HG02763 (cell line): ENCODE data around the gene SRP9.
"Not testable (repeated sequence)": the region's sequence is repeated elsewhere in the genome, so short reads cannot be mapped to it uniquely, and the experiment has no call there.

Experiments
- ATAC-seq: cut with Tn5 transposase; IDR thresholded peaks from one replicate; pipeline ENCODE4 v1.9.1; 2021; ENCODE audit warnings: mild to moderate bottlenecking, moderate library complexity; ENCODE audit not compliant: unreplicated experiment

The SRP9 gene

DNA sequence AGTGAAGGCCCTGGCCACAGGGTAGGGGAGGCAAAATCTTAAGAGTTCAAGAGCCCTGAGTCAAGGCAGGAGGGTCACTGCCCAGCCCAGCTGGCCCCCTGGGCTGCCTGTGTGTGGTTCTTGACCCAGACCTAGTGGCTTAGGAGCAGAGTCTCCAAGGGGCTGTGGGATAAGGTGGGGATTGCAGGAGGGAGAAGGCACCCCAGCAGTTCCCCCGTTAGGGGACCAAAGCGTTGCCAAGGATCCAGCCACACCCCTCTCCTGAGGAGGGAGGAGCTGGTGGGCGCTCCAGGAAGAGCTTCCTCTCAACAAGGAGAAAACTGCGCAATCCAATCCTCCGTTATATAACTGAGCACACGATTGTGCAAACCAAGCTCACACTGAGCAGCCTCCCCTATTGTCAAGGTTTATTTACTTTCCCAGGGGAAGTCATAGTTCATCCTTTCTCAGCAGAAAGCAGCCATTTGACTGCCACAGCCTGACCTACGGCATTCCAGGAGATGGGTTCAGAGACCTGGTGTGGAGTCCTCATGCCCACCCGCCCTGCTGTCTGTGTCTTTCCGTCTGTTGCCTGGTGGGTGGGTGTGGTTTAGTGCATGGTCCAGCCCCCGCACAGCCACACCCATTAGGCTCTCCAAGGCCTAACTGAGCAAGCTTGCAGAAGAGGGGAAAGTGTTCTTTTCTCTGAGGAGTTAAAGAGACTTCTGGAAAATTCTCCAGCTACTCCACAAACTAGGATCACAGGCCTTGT is 35.8 kb downstream of the SRP9 start:
- ATAC-seq, result no peak

DNA sequence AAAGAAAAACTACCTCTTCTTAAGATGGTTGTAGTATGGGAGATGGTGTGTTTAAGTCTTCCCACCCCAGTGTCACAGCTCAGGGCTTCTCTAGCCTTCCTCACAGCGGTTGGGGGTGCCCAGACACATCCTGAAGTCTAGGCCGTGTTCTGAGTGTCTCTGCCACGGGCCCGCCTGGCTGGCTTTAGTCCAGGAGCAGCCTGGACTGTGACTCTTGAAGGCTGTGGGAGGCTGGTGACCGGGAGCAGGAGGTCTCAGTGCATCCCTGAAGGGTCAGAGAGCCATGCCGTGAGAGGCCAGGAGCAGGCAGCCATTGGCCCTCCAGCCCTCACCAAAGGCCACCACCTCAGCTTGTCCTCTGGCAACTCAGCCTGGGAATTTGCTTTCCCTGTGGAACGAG is 36.8 kb downstream of the SRP9 start:
- no peak for ATAC-seq

DNA sequence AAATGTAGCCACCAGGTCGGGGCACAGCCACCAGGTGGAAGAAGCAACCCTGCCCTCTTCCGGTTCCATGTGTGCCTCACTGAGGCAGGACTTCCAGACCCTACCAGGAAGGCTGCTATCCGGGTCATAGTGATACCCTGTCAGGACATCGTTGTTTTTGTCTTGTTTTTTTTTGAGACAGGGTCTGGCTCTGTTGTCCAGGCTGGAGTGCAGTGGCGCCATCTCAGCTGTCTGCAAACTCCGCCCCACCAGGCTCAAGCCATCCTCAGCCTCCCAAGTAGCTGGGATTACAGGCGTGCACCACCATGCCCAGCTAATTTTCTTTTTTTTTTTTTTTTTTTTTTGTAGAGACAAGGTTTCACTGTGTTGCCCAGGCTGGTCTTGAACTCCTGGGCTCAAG is 37.5 kb downstream of the SRP9 start:
- not testable (repeated sequence) for ATAC-seq

DNA sequence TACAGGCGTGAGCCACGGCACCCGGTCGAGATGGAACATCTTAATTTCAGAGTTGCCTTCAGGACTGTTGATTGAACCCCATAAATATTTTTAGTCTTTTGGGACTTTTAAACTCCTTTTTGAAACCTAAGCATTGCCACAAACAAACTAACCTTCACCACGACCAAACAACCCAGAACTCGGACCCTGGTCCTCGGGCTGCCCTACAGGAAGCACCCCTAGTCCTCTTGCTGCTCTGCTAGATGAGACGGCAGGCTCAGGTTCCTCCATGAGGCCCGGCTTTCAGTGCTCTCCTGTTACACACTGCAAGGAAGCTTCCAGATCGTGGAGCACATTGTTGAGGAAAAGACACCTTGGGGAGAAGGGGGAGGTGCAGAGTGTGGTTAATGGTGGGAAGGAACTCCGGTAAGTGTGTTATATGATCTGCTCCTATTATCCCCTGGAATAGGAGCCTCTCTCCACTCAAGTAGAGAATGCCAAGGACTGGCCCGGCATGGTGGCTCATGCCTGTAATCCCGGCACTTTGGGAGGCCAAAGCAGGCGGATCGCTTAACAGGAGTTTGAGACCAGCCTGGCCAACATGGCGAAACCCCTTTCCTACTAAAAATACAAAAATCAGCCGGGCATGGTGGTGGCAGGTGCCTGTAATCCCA is 38.0 kb downstream of the SRP9 start:
- no peak for ATAC-seq

DNA sequence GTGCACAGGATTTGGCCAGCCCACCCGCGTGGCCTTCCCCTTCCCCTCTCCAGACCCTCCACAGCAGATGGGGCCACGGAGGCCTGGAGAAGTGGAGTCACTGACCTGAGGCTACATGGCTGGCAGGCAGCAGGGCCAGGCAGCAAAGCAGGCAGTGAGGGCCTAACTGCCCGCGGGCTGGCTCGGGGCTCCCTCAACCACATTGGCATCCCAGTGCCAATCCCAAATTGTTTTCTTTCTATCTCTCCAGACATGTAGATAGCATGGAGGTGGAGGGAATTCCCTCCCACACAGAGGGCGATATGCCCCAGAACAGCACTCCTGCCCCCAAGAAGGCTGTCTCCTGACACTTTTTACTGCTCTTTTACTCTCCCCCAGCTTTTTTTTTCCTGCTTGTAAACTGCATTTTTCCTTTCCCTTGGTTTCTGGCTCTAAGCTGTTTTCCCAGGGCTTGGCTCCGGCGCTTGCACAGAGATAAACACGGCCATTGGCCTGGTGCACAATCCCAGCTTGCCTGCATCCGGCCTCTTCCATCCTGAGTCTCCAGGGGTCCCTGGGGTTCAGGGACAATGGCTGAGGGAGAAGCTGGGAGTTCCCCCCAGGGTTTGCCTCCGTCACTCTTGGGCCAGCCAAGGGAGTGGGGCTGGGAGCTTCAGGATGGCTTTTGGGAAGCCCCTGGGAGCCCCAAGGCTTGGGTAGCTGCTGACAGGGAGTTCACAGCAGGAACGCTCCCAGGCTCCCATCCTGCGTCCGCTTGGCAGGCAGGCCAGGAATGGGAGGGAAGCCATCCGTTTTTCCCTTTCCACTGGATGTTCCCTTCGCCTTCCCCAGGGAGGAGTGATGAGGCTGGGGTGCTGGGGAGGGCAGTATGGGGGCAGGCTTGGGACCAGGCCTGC is 39.3 kb downstream of the SRP9 start:
- ATAC-seq, result no peak

DNA sequence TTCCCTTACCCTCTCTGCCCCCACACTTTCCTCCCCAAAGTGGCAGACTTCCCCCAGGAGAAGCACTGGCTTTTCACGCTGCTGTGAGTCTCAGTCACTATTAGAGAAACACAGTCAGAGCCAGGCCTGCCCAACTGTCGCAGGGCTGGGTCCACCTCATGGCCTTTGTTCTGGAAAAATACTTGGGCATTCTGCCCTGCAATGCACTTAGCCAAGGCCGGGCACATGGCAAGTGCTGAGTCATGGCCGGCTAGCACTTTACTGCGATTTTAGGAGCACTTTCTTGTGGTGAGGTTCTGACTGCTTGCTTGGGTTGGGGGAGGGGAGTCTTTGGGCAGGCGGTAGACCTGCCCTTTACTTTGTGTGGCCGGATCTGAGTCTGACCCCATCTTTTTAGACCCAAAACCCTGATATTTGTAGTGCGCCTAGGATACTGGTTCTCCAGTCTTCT is 40.0 kb downstream of the SRP9 start:
- no peak for ATAC-seq

DNA sequence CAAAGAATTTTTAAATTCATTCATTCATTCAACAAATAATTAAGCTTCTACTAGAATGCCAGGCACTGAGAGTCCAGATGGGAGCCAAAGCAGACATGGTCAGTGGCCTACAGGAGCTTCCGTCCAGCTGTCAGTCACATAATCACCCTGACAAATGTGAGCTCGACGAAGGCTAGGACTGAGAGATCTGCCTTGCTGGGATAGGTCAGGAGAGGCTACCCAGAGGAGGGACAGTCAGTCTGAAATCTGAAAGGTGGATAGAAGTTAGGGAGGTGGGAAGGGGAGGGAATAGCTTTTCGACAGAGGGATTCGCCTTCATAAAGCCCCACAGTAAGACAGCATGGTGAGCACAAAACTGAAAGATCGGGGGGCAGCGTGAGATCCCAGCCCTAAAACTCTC is 40.6 kb downstream of the SRP9 start:
- no peak for ATAC-seq

DNA sequence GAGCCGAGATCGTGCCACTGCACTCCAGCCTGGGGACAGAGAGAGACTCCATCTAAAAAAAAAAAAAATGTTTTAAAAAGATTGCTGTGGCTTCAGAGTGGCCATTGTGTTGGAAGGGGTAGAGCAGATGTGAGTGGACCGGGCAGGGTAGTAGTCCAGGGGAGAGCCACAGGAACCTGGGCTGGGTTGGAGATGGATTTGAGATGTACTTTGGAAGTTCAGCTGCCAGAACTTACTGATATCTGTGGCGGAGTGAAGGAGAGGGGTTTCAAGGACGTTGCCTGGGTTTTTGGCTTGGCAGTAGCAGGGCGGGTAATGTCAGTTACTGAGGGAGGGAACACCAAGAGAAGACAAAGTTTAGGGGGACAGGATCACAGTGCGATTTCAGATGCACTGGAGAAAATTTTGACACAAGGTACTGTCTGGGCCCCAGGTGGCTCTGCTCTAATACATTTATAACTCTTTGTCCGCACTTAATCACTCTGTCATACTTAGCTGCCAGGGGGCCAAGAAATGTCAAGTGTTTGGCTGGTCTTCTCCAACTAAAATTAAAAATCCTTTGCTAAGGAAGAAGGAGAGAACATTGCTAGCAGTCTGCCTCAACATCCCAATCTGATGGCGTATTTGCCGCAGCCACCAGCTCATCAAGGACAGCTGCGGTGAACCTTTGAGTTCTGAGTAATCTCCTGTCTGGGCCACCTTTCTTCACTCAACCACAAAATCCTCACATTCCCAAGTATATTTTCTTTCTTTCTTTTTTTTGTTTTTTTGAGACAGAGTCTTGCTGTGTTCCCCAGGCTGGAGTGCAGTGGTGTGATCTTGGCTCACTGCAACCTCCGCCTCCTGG is 41.9 kb downstream of the SRP9 start:
- ATAC-seq, result no peak

DNA sequence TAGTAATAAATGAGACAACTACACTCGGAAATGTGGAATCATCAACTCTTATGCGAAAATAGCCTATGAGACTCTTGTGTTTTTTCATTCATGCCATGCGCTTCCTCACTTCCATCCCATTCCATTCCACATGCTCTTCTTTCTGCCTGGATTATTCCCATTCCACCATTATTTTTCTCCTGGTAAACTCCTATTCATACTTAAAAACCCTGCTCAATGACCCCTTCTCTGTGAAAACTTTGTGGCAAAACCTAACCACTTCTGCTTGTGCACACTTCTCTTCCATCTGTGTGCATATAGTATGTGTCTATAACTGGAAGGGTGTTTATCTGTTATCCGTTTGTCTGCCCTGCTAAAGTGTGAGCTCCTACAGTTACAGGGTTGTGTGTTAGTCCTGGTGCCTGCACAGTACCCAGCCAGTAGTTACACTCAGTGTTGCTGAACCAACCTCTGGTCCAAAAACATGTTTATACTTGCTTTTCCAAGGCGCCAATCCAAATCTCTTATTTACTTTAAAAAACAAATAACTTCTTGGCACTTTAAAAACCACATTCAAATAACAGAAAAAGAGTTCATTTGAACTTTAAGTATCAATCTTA is 43.0 kb downstream of the SRP9 start:
- ATAC-seq, result no peak

DNA sequence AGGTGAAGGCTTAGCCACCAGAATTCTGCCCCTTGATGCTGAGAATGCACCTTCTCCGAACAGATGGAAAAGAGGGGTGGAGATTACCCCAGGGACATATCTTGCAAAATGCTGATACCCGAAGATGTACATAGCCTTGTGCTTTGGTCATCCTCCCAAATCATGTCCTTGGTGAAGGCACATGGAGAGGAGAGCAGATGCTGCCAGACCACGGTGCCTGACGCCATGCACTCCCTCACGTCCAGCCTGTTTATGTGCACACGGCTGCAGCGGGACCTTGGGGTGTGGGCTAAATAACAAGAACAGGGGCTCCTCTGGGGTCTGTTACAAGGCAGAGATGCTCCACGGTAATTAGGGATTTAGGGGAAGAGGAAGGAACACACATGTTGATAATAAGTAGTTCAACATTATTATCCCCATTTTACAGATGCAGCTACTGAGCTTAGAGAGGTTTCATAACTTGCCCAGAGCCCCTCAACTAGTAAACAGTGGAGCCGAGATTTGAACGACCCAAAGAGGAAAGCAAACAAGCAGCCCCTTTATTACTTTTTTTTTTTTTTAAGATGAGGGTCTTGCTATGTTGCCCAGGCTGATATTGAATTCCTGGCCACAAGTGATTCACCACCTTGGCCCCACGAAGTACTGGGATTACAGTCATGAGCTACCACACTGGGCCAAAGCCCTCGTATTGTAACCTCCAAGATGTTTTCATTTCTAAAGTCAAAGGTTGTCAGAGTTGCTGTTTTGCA is 45.2 kb downstream of the SRP9 start:
- ATAC-seq, result no peak

DNA sequence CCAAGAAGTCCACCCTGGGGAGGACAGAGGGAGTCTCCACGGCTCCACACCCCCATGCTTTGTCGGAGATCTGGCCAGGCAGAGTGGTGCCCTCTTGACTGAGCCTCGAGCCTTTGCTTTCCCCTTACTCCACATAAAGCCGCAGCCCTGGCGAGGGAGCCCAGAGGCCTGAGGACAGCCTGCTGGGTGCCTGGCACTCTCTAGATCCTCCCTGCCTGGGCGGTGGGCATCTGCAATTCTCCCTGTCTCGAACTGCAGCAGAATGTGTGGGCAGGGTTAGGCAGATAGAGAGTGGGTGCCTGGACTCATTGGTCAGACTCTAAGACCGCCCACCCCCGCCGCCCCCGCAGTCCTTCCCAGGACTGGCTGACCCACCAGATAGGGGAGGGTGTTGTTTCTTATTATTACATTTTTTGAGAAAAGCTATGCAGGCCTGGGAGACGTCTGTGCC is 46.2 kb downstream of the SRP9 start:
- ATAC-seq, result no peak

DNA sequence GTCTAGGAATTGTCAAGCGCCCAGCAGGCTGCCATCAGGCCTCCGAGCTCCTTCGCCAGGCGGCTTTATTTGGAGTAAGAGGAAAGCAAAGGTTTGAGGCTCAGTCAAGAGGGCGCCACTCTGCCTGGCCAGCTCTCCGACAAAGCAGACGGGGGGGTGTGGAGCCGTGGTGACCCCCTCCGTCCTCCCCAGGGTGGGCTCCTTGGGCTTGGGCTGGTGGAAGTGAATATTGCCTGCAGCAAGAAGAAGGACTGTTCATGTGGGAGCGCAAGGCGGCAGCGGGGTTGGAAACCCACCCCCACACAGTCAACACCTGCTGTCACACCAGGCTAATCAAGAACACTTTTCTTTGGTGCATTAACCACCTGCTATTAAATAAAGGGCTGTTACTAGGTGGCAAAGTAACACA is 46.9 kb downstream of the SRP9 start:
- ATAC-seq, result no peak

DNA sequence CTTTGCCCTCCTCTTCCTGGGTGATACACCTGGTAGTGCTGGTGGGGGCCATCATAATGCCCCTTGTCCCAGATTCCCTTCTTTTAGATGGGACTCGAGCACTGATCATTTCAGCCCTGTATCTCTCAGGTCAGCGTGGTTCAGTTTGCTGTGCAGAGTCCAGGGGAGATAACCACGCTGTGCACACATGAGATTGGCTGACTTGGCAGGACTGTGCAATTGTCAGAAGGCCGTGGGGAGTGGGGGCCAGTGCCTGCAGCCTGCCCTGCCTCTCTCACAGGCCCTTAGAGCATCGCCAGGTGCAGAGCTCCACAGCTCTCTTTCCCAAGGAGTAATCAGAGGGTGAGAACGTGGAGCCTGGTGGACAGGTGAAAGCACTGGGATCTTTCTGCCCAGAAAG is 47.5 kb downstream of the SRP9 start:
- ATAC-seq, result no peak

DNA sequence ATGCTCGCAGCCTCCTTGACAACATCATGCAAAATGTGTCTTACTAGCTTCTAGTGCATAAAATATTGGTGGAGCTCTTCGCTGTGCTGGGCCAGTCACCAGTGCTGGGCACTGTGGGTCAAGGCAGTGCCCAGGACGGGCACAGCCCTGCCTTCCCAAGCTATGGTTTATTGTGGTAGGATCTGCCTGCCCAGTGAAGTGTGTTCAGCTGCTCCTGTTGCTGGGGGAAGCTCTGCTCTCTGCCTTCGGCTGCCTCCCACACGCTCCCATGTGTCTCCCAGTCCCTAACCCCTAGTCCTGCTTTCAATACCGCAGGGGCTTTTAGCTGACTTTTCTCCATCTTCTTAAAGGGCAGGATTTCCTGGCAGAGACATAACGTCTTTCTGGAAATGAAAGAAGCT is 48.0 kb downstream of the SRP9 start:
- ATAC-seq, result no peak

DNA sequence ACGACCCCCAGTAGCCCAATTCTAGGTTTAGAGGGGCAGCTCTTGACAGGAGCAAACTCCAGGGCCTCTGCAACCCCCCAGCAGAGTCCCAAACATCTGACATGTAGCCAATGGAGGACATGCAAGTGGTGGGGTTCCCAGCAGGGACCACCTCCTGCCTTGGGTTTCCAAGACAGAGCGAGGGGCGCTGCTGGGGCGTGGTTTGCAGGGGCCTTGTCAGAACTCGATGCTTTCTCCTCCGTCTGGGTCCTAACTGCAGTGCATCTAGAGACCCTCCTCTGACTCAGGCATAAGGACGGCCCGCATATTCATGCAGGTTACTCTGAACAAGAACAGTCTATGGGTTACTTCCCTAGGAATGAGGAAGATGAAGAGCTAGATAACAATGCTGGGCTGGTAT is 49.5 kb downstream of the SRP9 start:
- ATAC-seq, result no peak

DNA sequence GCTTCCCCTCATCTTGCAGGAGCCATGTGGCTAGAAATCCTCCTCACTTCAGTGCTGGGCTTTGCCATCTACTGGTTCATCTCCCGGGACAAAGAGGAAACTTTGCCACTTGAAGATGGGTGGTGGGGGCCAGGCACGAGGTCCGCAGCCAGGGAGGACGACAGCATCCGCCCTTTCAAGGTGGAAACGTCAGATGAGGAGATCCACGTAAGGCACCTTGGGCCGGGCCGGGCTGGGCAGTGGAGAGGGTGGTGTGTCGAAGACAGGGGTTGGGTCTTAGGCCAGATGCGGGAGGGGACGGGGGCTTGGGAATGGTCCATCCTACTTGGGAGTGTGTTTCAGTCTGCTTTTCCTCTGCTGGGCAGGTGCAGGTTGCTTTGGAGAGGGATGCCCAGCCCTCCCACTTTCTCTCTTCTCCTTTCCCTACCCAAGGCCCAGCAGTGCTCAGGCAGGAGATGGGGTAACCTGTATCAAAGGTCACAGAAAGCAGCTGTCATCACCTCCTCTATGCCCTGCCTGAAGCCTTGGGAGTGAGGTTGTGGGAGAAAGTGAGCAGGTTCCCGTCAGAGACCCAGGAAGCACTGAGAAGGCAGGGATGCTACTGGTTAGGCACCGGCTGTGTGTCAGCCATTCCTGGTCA is 51.2 kb downstream of the SRP9 start:
- no peak for ATAC-seq

DNA sequence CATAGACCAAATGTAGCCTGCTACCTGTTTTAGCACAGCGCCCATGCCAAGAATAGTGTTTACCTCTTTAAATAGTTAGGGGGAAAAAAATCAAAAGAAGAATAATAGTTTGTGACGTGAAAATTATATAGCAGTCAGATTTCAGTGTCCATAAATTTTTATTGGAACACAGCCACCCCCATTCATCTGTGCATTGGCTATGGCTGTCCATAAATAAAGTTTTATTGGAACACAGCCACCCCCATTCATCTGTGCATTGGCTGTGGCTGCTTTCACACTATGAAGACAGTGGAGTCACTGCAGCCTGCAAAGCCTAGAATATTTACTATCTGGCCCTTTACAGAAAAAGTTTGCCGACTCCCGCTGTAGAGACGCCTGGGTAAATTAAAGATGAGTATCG is 53.2 kb downstream of the SRP9 start:
- ATAC-seq, result no peak

DNA sequence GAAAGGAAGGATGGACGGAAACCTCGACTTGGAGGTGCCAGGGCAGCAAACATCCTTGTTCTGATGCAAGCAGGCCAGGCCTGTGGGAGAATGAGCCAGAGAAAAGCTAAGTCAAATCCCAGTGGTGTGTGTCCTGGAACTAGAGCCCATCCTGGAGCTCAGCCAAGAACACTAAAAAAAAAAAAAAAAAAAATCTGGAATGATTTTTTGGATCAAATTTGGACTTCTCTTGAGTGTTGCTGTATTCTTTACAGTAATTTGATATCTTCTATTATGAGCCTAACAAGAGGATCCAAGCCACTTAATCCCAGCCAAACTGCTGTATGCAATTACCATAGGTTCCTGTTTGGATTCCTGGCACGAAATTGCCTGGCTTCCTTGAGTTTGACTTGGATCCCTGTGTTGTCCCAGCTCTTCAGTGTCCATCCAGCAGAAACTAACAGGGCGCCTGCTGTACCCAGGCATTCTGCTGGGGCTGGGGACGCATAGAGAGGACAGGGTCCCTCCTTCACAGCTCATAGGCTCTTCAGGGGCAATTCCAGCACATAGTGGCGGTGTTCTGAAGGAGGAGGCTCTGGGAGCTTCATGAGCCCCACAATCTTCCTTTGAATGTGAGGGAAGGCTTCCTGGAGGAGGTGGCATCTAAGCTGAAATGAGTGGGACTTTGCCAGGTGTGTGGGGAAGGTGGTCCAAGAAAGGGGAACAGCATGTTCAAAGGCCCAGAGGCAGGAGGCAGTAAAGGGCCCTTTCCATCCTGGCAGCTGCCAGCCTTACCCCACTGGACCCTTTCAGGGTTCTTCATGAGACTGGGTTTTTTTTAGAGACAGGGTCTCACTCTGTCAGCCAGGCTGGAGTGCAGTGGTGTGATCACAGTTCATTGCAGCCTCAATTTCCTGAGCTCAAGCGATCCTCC is 57.0 kb downstream of the SRP9 start:
- ATAC-seq, result no peak
